ENCODE data around the gene FSTL4.

Gene FSTL4

GRCh38 chr5:133358271-133358670 is 254.1 kb downstream of the FSTL4 start:
- DNase-seq, result no peak

GRCh38 chr5:133357758-133358157 is 254.6 kb downstream of the FSTL4 start:
- no peak for DNase-seq

GRCh38 chr5:133356984-133357421 is 255.3 kb downstream of the FSTL4 start:
- DNase-seq, result no peak

GRCh38 chr5:133356396-133356983 is 255.9 kb downstream of the FSTL4 start:
- DNase-seq, result no peak

- DNase-seq, result no peak
Observed at GRCh38 chr5:133354323-133355185, 257.8 kb downstream of the FSTL4 start.

- DNase-seq, result no peak
Observed at GRCh38 chr5:133353741-133354140, 258.6 kb downstream of the FSTL4 start.

GRCh38 chr5:133348406-133348805 is 263.9 kb downstream of the FSTL4 start:
- DNase-seq, result no peak

GRCh38 chr5:133347039-133347438 is 265.3 kb downstream of the FSTL4 start:
- DNase-seq, result no peak

GRCh38 chr5:133344266-133344665 is 268.1 kb downstream of the FSTL4 start:
- no peak for DNase-seq

GRCh38 chr5:133343196-133343595 is 269.1 kb downstream of the FSTL4 start:
- no peak for DNase-seq

- DNase-seq, result no peak
Observed at GRCh38 chr5:133341915-133342710, 270.2 kb downstream of the FSTL4 start.

- no peak for DNase-seq
Observed at GRCh38 chr5:133341296-133341695, 271.0 kb downstream of the FSTL4 start.

- DNase-seq, result no peak
Observed at GRCh38 chr5:133340822-133341221, 271.5 kb downstream of the FSTL4 start.

- DNase-seq, result no peak
Observed at GRCh38 chr5:133340002-133340755, 272.2 kb downstream of the FSTL4 start.

GRCh38 chr5:133338504-133339355 is 273.6 kb downstream of the FSTL4 start:
- DNase-seq, result no peak

- no peak for DNase-seq
Observed at GRCh38 chr5:133337795-133338445, 274.4 kb downstream of the FSTL4 start.

GRCh38 chr5:133336969-133337410 is 275.4 kb downstream of the FSTL4 start:
- no peak for DNase-seq

- no peak for DNase-seq
Observed at GRCh38 chr5:133336121-133336968, 276.0 kb downstream of the FSTL4 start.

GRCh38 chr5:133334796-133335639 is 277.3 kb downstream of the FSTL4 start:
- DNase-seq, result no peak
